ENCODE measurements around the gene SLC4A4.

DNA sequence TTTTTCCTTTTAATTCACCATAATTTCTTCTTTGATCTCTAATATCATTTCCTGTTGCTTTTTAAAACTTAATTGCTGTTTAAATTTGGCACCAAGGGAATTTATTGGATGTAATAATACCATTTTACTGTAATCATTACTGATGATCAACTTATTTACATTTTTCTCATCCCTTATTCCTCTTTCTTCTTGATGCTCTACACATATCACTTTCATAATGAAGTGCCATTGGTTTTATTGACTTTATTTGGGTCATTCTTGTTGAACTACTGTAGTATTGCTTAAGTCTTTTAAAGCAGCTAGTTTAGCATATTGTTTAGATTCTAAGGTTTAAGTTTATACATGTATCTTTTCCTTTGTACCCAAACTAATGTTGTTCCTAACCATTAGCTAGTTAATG is 130.7 kb downstream of the SLC4A4 start:
- TF ChIP-seq, protein P1, sequence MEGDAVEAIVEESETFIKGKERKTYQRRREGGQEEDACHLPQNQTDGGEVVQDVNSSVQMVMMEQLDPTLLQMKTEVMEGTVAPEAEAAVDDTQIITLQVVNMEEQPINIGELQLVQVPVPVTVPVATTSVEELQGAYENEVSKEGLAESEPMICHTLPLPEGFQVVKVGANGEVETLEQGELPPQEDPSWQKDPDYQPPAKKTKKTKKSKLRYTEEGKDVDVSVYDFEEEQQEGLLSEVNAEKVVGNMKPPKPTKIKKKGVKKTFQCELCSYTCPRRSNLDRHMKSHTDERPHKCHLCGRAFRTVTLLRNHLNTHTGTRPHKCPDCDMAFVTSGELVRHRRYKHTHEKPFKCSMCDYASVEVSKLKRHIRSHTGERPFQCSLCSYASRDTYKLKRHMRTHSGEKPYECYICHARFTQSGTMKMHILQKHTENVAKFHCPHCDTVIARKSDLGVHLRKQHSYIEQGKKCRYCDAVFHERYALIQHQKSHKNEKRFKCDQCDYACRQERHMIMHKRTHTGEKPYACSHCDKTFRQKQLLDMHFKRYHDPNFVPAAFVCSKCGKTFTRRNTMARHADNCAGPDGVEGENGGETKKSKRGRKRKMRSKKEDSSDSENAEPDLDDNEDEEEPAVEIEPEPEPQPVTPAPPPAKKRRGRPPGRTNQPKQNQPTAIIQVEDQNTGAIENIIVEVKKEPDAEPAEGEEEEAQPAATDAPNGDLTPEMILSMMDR (IDR thresholded peaks at IDR 0.05): no peak
- TF ChIP-seq EP300 (IDR thresholded peaks at IDR 0.05) (no peak), POLR2A (IDR thresholded peaks at IDR 0.05) (no peak)
